PFSK-1 (cell line): Measurements from ENCODE around the gene UBP1.

ENCODE experiments used
- POLR2AphosphoS5 ChIP-seq: IDR thresholded peaks from 2 replicates; pipeline ENCODE4 v1.6.1; 2012; ENCODE audit warnings: low read depth, mild to moderate bottlenecking, control low read depth, low read length, moderate library complexity
- REST ChIP-seq, 2 experiments: IDR thresholded peaks; 2 replicates each; pipeline versions ENCODE4 v1.6.1 to v1.8.0; 2011 to 2012; ENCODE audit warnings: low read depth in 2 of 2, low read length in 2 of 2, control low read depth in 1 of 2, inconsistent platforms in 1 of 2, mild to moderate bottlenecking in 1 of 2, moderate library complexity in 1 of 2; ENCODE audit not compliant: insufficient read depth in 1 of 2
- SIN3A ChIP-seq: IDR thresholded peaks from 2 replicates; pipeline ENCODE4 v1.6.1; 2012; ENCODE audit warnings: mild to moderate bottlenecking, low read length, moderate library complexity, borderline replicate concordance; ENCODE audit not compliant: insufficient read depth
- TAF1 ChIP-seq: IDR thresholded peaks from 2 replicates; pipeline ENCODE4 v1.6.1; 2012; ENCODE audit warnings: low read length, control low read depth, borderline replicate concordance; ENCODE audit not compliant: insufficient read depth

GRCh38 chr3:33417066-33417673 lies 23.0 kb downstream of the UBP1 start:
- TF ChIP-seq POLR2AphosphoS5 (no peak), TAF1 (no peak), SIN3A (no peak), REST (IDR thresholded peaks at IDR 0.05; ENCODE audit: insufficient read depth in 1 of 2, low read depth in 2 of 2, low read length in 2 of 2) (no peak)
